A549 treated with ZK216348 at 1 μM for 4 hours (cell line): ENCODE measurements around the gene MUL1. TPM values are rescaled to one million over a fixed set of nuclear protein-coding genes. Genes with fewer than 3 reads are reported as not detected.

Experiments
- total RNA-seq: library from RNA; stranded (reverse); fragments of 200-300 nt; extraction: Qiagen RNA extraction; gene quantifications from 5 replicates; pipeline ENCODE4 v1.2.3, GENCODE V29; 2022; ENCODE audit warnings: low read depth

The MUL1 gene, protein sequence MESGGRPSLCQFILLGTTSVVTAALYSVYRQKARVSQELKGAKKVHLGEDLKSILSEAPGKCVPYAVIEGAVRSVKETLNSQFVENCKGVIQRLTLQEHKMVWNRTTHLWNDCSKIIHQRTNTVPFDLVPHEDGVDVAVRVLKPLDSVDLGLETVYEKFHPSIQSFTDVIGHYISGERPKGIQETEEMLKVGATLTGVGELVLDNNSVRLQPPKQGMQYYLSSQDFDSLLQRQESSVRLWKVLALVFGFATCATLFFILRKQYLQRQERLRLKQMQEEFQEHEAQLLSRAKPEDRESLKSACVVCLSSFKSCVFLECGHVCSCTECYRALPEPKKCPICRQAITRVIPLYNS
- total RNA-seq = 29.8 to 44.9 TPM (median 41.9 TPM) in 5 replicates

DNA sequence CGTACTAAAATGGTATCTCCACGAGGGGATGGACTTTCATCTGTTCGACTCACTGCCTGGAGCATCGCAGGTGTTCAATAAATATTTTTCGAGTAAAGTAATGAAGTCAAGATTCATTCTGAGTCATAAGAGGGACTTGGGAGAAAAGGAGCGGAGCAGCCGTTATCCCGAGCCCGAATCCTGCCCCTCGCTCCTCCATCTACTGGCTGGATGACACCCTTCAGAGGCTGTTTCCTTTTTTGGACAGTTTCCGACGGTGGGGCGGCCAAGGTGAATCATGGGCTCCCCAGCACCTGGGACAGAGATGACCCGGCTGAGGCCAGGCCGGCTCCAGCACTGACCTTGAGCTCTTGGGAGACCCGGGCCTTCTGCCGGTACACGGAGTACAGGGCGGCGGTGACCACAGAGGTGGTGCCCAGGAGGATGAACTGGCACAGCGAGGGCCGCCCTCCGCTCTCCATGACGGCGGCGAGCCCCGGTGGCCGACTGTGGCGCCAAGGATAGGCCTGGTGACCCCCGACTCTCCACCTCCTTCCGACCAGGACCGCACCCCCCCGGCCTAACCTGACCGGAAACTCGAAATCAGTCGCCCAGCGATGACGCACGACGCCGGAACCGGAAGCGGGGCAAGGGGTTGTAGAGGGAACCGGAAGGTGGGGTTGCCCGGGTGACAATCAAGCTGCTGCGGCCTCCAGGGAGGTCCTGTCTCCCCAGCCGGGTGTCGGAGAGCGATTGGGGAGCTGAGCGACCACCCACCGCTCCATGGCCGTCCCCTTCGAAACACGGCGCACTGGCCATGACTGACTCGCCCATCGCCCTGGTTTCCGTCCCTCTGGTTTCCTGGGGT is at the start of gene MUL1:
MUL1 (minus strand) TSS at position 588 of the 847 bp plus-strand sequence; CDS start at position 461, 127 bp downstream.

DNA sequence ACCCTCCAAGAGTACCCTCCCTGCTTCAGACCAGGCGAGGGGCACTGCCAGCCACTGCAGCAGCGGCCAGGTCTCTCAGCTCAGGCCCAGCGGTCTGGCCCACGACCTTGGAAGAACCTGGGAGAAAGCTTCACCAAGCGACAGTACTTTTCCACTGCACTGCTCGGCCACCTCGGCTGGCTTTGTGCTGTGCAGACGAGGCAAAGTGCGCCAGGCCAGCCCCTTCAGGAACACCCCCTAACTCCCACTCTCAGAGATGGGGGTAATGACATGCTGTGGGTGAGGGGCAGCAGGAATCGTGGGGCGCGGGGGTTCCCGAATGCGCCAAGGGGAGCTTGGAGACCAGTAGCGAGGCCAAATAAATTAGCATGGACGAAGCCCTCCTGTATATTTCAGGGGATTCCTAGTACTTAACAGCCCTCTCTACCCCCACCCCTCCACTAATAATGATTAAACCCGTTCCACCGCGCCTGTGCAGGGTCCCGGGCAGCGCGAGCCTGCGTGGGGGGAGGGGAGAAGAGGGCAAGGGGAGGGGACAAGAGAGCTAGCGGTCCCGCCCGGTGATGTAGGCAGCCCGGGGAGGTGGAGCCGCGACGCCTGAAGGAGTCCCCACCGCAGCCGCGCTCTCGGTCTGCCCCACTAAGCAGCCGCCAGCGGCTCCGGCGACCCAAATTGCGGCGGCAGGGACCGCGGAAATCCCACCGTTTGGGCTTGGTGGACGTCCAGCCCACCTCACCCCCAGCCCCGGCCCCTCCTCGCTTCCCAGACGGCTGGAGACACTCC is 44.2 kb upstream of the MUL1 start, which contains the start of gene FAM43B:
FAM43B (plus strand) TSS at position 629 of the 783 bp plus-strand sequence. CDS start 401 bp downstream, outside the sequence.

DNA sequence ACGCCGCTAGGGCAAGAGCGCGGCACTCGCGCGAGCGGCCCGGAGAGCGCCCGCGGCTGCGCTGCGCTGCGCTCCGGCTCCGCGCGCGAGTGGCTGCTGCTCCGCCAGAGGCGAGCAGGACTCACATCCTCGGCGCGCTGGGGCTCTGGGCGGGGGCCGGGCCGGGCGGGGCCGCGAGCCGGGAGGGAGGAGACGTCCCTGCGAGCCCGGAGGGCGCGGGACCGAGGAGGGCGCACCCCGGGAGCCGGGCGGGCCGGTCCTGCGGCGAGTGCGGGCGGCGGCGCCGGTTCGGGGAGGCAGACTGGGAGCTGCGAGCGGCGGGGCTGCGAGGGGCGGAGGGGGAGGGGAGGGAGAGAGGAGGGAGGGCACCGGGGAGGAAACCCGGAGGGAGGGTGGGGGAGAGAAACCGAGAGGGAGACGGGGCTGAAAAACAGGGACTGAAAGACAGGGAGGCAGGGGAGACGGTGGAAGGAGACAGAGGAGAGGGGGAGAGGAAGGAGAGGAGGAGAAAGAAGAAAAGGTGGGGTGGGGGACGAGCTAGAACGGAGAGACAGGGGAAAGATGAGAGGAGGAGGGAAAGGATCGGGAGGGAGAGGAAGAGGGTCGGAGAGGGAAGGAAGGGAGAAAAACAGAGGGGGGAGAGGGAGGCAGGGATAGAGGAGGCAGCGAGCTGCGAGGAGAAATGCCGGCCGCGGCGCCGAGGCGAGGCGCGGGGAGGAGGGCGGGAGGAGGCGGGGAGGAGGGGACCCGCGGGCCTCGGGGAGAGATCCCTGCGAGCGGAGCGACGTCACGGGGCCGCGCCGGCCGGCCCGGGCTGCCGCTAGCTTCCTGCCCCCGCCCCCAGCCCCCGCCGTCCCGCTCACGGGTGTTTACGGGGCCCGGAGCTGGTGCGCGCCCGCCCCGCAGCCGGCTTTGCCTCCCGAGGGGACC is 22.2 kb downstream of the MUL1 start, which contains the start of gene CAMK2N1:
CAMK2N1 (minus strand) TSS at position 684 of the 930 bp plus-strand sequence. CDS start 831 bp downstream, outside the sequence.

Other genes with a start within 250 kb of the MUL1 start
- not detected in 5 replicates for gene VWA5B1, start 217.3 kb downstream of the MUL1 start, total RNA-seq
- 35.3 to 76.5 TPM (median 64.3 TPM) in 5 replicates for gene CAMK2N1, start 21.9 kb downstream of the MUL1 start, total RNA-seq
- gene FAM43B, start 44.4 kb upstream of the MUL1 start, total RNA-seq = 2.3 to 6.5 TPM (median 4.9 TPM) in 5 replicates
- 29.6 to 46.1 TPM (median 35.1 TPM) in 5 replicates for gene CDA, start 80.9 kb upstream of the MUL1 start, total RNA-seq
- 21.9 to 42.7 TPM (median 37.3 TPM) in 5 replicates for gene PINK1, start 125.3 kb upstream of the MUL1 start, total RNA-seq
- gene DDOST, start 153.2 kb upstream of the MUL1 start, total RNA-seq = 159 to 213 TPM (median 204 TPM) in 5 replicates
- 1.4 to 2.5 TPM (median 2.0 TPM) in 5 replicates for gene KIF17, start 209.9 kb upstream of the MUL1 start, total RNA-seq
- gene SH2D5, start 224.6 kb upstream of the MUL1 start, total RNA-seq = 12.2 to 17.6 TPM (median 14.5 TPM) in 5 replicates